HG03064 (cell line): ENCODE results near the gene ABCG4.
"Not testable (repeated sequence)": the region's sequence is repeated elsewhere in the genome, so short reads cannot be mapped to it uniquely, and the experiment has no call there.

ENCODE experiments used
- ATAC-seq: cut with Tn5 transposase; IDR thresholded peaks from one replicate; pipeline ENCODE4 v1.9.1; 2021; ENCODE audit warnings: low read depth; ENCODE audit not compliant: unreplicated experiment

The ABCG4 gene

GRCh38 chr11:119180729-119181676 is 32.2 kb downstream of the ABCG4 start:
- ATAC-seq = no peak

- ATAC-seq = no peak
Measured at GRCh38 chr11:119181677-119182412, 33.0 kb downstream of the ABCG4 start.

DNA sequence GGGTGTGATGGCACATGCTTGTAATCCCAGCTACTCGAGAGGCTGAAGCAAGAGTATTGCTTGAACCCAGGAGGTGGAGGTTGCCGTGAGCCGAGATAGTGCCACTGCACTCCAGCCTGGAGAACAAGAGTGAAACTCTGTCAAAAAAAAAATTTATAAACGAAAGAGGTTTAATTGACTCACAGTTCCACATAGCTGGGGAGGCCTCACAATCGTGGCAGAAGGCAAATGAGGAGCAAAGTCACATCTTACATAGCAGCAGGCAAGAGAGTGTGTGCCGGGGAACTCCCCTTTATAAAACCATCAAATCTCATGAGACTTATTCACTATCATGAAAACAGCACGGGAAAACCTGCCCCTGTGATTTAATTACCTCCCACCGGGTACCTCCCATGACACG is 35.5 kb downstream of the ABCG4 start:
- ATAC-seq = not testable (repeated sequence)

DNA sequence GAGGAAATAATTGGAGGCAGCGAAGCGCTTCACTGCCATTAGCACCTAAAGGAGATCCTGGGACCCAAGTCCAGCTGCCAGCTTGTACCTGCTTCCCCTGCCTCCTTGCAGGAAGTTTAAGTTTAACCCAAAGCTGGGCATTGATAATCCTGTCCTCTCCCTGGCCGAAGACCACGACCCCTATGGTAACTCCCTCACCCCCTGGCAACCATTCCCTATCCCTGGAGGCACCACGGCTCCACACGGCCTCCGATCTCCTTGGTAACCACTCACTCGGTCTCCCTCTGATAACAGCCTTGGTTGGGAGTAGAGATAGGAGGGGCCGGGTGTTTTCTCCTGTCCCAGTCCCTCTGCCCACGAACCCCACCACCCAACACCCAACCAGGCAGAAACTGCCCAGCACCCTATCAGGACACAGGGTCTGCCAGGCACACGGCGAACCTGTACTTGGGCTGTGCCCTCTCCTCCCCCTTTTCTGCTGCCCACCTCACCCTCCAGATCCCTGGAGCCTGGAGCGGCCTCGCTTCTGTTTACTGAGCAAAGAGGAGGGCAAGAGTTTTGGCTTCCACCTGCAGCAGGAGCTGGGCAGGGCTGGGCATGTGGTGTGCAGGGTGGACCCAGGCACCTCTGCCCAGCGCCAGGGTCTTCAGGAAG is 37.3 kb downstream of the ABCG4 start:
- ATAC-seq = no peak

DNA sequence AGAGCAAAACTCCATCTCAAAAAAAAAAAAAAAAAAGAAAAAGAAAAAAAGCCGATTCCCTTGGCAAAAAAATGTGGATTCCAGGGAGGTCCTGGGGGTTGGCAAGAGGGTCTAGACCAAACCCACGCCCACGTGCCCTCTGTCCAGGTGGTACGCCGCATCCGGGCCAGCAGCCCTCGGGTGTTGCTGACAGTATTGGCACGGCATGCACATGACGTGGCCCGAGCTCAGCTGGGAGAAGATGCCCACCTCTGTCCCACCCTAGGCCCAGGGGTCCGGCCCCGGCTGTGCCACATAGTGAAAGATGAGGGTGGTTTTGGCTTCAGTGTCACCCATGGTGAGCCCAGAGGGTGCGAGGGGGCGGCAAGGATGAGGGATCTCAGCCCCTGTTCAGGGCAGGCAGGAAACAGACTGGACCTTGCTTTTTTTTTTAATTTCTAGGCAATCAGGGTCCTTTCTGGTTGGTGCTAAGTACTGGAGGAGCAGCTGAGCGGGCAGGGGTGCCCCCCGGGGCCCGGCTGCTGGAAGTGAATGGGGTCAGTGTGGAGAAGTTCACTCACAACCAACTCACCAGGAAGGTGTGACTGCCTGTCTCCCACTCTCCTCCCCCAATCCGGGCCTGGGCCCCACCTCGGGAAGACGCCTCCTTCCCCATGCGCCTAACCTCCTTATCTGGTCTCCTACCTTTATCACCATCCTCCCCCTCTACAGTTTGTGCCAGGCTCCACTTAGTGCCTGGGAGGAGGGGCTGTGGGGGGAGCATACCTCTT is 38.5 kb downstream of the ABCG4 start:
- no peak for ATAC-seq

DNA sequence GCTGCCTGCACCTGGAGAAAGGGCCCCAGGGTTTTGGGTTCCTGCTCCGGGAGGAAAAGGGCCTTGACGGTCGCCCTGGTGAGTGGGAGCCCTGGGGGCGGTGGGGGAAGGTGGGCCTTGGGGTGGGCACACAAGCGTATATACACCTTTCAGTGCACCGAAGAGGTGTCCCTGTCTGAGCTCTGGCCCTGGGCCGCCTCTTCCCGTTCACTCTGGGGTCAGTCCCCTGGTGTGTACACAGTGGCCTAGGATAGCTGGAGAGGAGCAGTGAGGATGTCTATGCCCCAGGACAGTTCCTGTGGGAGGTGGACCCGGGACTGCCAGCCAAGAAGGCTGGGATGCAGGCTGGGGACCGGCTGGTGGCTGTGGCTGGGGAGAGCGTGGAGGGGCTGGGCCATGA is 39.2 kb downstream of the ABCG4 start:
- ATAC-seq = no peak

DNA sequence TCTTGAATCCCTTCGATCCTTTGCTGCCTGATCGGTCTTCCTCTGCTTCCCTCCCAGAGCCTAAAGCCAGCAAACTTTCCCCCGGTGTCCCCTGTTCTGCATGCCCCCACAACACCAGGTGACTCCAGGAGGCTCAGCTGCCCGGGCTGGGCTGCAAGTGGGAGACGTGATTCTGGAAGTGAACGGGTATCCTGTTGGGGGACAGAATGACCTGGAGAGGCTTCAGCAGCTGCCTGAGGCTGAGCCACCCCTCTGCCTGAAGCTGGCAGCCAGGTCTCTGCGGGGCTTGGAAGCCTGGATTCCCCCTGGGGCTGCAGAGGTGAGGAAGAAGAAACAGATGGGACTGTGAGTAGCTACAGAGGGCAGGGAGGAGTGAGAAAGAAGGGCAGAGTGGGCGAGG is 40.0 kb downstream of the ABCG4 start:
- no peak for ATAC-seq

- ATAC-seq = no peak
Measured at GRCh38 chr11:119189393-119189792, 40.5 kb downstream of the ABCG4 start.

GRCh38 chr11:119190531-119190930 is 41.7 kb downstream of the ABCG4 start:
- ATAC-seq = no peak

GRCh38 chr11:119191265-119191664 is 42.4 kb downstream of the ABCG4 start:
- ATAC-seq = not testable (repeated sequence)

DNA sequence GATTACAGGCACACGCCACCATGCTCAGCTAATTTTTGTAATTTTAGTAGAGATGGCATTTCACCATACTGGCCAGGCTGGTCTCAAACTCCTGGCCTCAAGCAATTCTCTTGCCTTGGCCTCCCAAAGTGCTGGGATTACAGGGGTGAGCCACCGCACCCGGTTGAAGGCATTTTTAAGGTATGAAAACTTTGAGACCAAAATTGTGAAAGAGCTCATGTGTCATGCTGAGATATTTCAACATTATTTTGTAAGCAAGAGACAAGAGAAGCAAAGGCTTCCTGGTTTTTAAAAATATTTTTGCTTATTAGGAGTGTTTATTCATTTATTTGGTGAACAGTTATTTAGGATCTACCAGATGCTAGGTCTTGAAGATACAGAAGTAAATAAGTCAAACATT is 43.3 kb downstream of the ABCG4 start:
- no peak for ATAC-seq

GRCh38 chr11:119193001-119193400 is 44.1 kb downstream of the ABCG4 start:
- no peak for ATAC-seq

DNA sequence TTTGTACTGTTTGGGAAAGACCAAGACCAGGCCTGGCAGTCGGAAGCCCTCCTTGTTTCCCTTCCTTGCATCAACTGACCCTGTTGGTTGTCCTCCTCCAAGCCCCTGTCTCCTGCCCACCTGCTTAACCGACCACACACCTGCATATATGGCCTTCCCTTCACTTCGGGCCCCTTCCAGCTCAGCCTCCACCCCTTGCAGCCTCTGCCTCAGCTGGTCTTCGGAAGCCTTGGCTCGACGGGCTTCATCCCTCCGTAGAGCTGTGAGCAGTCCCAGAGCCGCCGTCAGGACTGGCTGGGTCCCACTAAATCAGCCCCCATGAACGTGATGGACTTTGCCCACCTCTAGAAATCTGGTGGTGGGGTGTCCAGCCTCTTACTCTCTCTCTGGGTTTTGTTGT is 44.8 kb downstream of the ABCG4 start:
- no peak for ATAC-seq

DNA sequence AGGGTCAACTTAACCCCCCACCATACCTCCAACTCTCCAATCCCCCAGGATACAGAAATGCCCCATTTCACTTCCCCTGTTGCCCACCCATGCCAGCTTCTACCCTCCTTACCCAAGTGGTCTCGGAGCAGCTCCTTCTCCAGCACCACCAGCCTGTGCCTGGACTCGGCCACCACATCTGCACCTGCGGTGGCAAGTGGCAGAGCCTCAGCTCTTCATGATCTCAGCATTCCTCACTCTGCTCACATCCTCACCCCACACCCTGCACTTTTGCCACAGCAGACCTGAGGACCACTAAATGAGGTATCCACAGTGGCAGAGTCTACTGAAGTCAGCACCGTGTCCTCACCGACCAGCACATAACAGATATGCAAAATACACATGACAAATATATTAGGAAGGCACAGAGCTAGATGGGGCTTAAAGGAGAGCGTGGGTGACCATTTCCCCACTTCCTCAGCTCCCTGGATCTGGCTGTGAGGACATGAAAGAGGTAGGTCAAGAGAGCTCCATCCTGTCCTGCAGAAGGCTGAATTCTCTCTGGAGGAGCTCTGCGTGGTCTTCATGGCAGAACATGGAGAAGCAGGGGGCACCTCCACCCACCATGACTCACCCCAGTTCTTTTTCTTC is 46.1 kb downstream of the ABCG4 start:
- no peak for ATAC-seq

- ATAC-seq = no peak
Measured at GRCh38 chr11:119195680-119196079, 46.8 kb downstream of the ABCG4 start.

GRCh38 chr11:119196833-119197483 is 48.1 kb downstream of the ABCG4 start:
- peak; percentile 65 for ATAC-seq

DNA sequence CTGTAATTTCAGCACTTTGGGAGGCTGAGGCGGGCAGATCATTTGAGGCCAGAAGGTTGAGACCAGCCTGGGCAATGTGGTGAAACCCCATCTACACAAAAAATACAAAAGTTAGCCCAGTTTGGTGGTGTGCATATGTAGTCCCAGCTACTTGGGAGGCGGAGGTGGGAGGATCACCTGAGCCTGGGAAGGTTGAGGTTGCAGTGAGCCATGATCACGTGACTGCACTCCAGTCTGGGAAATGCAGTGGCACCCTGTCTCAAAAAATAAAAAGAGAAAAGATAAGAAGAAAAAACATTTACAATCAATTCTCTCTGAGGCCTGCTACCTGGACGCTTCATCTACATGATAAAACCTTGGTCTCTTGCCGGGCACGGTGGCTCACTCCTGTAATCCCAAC is 50.1 kb downstream of the ABCG4 start:
- ATAC-seq = no peak

DNA sequence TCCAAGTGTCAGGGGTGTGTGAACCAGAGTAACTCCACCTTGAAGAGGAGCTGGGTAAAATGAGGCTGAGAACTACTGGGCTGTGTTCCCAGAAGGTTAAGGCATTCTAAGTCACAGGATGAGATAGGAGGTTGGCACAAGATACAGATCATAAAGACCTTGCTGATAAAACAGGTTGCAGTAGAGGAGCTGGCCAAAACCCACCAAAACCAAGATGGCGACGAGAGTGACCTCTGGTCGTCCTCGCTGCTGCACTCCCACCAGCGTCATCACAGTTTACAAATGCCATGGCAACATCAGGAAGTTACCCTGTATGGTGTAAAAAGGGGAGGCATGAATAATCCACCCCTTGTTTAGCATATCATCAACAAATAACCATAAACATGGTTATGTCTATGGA is 52.4 kb downstream of the ABCG4 start:
- not testable (repeated sequence) for ATAC-seq

GRCh38 chr11:119202554-119202953 is 53.7 kb downstream of the ABCG4 start:
- ATAC-seq = no peak

DNA sequence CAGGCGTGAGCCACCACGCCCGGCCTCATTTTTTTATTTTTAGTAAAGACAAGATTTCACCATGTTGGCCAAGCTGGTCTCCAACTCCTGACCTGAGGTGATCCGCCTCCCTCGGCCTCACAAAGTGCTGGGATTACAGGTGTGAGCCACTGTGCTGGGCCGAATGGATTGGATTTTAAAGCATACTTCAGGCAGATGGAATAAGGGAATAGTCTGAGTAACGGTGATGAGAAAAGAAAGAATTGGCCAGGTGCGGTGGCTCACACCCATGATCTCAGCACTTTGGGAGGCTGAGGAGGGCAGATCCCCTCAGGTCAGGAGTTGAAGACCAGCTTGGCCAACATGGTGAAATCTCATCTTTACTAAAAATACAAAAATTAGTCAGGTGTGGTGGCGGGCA is 55.2 kb downstream of the ABCG4 start:
- no peak for ATAC-seq
